Activated CD8-positive, alpha-beta T cell treated with anti-CD3 and anti-CD28 coated beads, Interleukin-2, amount 10 ng/mL, durations not matched to agents 7 days and 5 days (primary cell): ENCODE results near the gene CD164L2. TPM values are rescaled to one million over a fixed set of nuclear protein-coding genes. Genes with fewer than 3 reads are reported as not detected.
A peak's percentile ranks its signal among the peaks of the same experiment; 100 is the strongest.

Source experiments
- ATAC-seq: fragments of 150-1000 bp; cut with Tn5 transposase; one replicate; pipeline ENCODE4 v1.10.0; 2021; ENCODE audit warnings: moderate library complexity
- CTCF ChIA-PET: fragments of 350-600 bp; sonication (Branson Sonifier 250); formaldehyde crosslinking; loops from one replicate; lab custom pipeline; 2021; ENCODE audit warnings: antibody characterized with exemption; lab: Charles Lee
- POLR2A ChIA-PET: fragments of 350-600 bp; sonication (Branson Sonifier 250); formaldehyde crosslinking; loops from one replicate; lab custom pipeline; 2021; ENCODE audit warnings: antibody characterized with exemption; lab: Charles Lee
- DNase-seq: peaks from one replicate; pipeline ENCODE4 v3.0.0-alpha.2; 2020
- H3K27ac Mint-ChIP-seq: one replicate; pipeline ENCODE4 v1.8.0; 2021; ENCODE audit warnings: mild to moderate bottlenecking, mixed read lengths
- H3K27me3 Mint-ChIP-seq: one replicate; pipeline ENCODE4 v1.8.0; 2021; ENCODE audit warnings: low read depth, mixed read lengths
- H3K36me3 Mint-ChIP-seq: one replicate; pipeline ENCODE4 v1.8.0; 2021; ENCODE audit warnings: low read depth, mixed read lengths
- H3K4me1 Mint-ChIP-seq: one replicate; pipeline ENCODE4 v1.8.0; 2021; ENCODE audit warnings: low read depth, mixed read lengths
- H3K4me3 Mint-ChIP-seq: one replicate; pipeline ENCODE4 v1.8.0; 2021; ENCODE audit warnings: mild to moderate bottlenecking, mixed read lengths
- H3K9me3 Mint-ChIP-seq: one replicate; pipeline ENCODE4 v1.8.0; 2022; ENCODE audit warnings: mixed read lengths; ENCODE audit not compliant: insufficient read depth
- total RNA-seq, 2 experiments: library from RNA; stranded (reverse); gene quantifications; one replicate each; pipeline ENCODE4 v1.2.3, GENCODE V29; 2021

The CD164L2 gene
- total RNA-seq, 2 experiments from 2014 or later = not detected

GRCh38 chr1:27331922-27332321, 51.2 kb downstream of the CD164L2 start:
- H3K27me3 Mint-ChIP-seq = no peaks in the 10 kb centered on the region
- H3K27ac Mint-ChIP-seq = peak overlapping the region; percentile 60
- peaks cover 53% of the 10 kb centered on the region for H3K36me3 Mint-ChIP-seq

GRCh38 chr1:27331426-27331825, 51.7 kb downstream of the CD164L2 start:
- Mint-ChIP-seq H3K36me3 (peaks cover 50% of the 10 kb centered on the region), H3K4me1 (peaks cover 29% of the 10 kb centered on the region), H3K27me3 (no peaks in the 10 kb centered on the region), H3K27ac (peak overlapping the region; percentile 52), H3K9me3 (no peaks in the 10 kb centered on the region), H3K4me3 (no peak overlapping the region)
- POLR2A ChIA-PET = no interaction called here
- DNase-seq = no peak
- CTCF ChIA-PET = interaction anchor here (2.3 to 2.4 kb wide), 5 partner anchors 15 to 66 kb away, joined by 16 to 49 read pairs (median 31); partner anchors contain the start of gene GPR3
- no peak for ATAC-seq

More at GRCh38 chr1:27331922-27332321, 51.2 kb downstream of the CD164L2 start:
- CTCF ChIA-PET = interaction anchor here (0.7 to 3.6 kb wide), 28 partner anchors 9 to 339 kb away, joined by 3 to 49 read pairs (median 8); partner anchors contain the start of genes GPR3, MAP3K6, SYTL1 and TMEM222
- ATAC-seq = no peak
- Mint-ChIP-seq H3K4me1 (peaks cover 26% of the 10 kb centered on the region), H3K9me3 (no peaks in the 10 kb centered on the region), H3K4me3 (no peak overlapping the region)
- no peak for DNase-seq
- POLR2A ChIA-PET = interaction anchor here (0.8 to 1.3 kb wide), 2 partner anchors 9 kb away, joined by 4 read pairs; partner anchors contain the start of gene SYTL1

DNA sequence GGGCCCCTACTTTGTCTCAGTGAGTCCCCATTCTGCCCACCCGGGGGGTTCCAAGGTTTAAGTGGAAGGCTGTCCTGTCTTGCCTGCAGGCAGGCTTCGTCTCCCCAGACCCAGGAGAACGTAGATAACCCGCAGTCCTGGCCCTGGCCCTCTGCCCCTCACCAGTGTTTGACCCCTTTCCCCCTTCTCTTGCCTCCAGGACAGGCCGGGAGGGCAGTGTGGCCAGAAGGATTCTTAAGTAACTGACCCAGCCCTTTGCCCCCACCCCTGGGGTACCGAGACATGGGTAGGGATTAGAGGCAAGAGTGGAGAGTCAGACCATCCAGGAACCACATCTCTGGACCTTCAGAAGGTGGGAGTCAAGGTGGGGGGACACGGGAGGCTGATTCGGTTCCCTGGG, 52.3 kb downstream of the CD164L2 start:
- Mint-ChIP-seq H3K4me1 (peaks cover 35% of the 10 kb centered on the region), H3K27ac (no peak overlapping the region), H3K9me3 (no peaks in the 10 kb centered on the region), H3K36me3 (peaks cover 48% of the 10 kb centered on the region), H3K4me3 (no peak overlapping the region), H3K27me3 (no peaks in the 10 kb centered on the region)
- ChIA-PET POLR2A (no interaction called here), CTCF (interaction anchor here (1.0 to 1.1 kb wide), 2 partner anchors 11 to 26 kb away, joined by 3 read pairs; partner anchors contain the start of gene SYTL1)
- no peak for DNase-seq
- no peak for ATAC-seq

Other genes starting within 250 kb of the CD164L2 start
- 10 to 100 TPM; 28.3 to 29.0 TPM for gene SLC9A1, start 228.2 kb downstream of the CD164L2 start, total RNA-seq
- gene WDTC1, start 148.7 kb downstream of the CD164L2 start, total RNA-seq = 10 to 100 TPM; 24.7 to 25.0 TPM
- 10 to 100 TPM; 35.2 to 38.5 TPM for gene TMEM222, start 61.2 kb downstream of the CD164L2 start, total RNA-seq
- 10 to 100 TPM; 81.0 to 83.1 TPM for gene SYTL1, start 41.3 kb downstream of the CD164L2 start, total RNA-seq
- gene MAP3K6, start 16.4 kb downstream of the CD164L2 start, total RNA-seq = 10 to 100 TPM in 1 of 2 experiments, 1 to 10 TPM in 1; 7.8 to 12.3 TPM
- not detected for gene FCN3, start 8.5 kb downstream of the CD164L2 start, total RNA-seq
- under 1 TPM; 0.47 to 0.66 TPM for gene GPR3, start 9.3 kb upstream of the CD164L2 start, total RNA-seq
- gene WASF2, start 106.8 kb upstream of the CD164L2 start, total RNA-seq = 100 to 1,000 TPM; 120 to 127 TPM
- gene AHDC1, start 220.8 kb upstream of the CD164L2 start, total RNA-seq = 10 to 100 TPM; 20.9 to 22.7 TPM